ENCODE results near the gene STK33. TPM values are rescaled to one million over a fixed set of nuclear protein-coding genes. Genes with fewer than 3 reads are reported as not detected.
"Not testable (repeated sequence)": the region's sequence is repeated elsewhere in the genome, so short reads cannot be mapped to it uniquely, and the experiment has no call there.

The STK33 gene
- total RNA-seq, 2 donors from 2014 or later: 2.9 to 14.6 TPM

GRCh38 chr11:8477151-8477550 lies 116.9 kb downstream of the STK33 start:
- Histone ChIP-seq H3K9me3 (no peaks in the 10 kb centered on the region), H3K4me1 (replicated peaks) (no peaks in the 10 kb centered on the region), H3K27ac (no peak overlapping the region), H3K27me3 (replicated peaks; ENCODE audit: insufficient read depth) (no peaks in the 10 kb centered on the region), H3K36me3 (no peaks in the 10 kb centered on the region), H3K4me3 (no peak overlapping the region)
- WGBS: 98% methylated on average over 2 of the region's 2 CpGs
- TF ChIP-seq POLR2A (IDR thresholded peaks at IDR 0.05): no peak
- TF ChIP-seq POLR2AphosphoS5 (IDR thresholded peaks at IDR 0.05): no peak
- TF ChIP-seq CTCF (IDR thresholded peaks at IDR 0.05): no peak
- intact Hi-C loops (cut with DNase I): no loop called here
- no peak for DNase-seq (ENCODE audit: low spot score)

- H3K9me3 ChIP-seq; H3K4me1 ChIP-seq (replicated peaks); H3K4me3 ChIP-seq; H3K27ac ChIP-seq; H3K36me3 ChIP-seq; H3K27me3 ChIP-seq (replicated peaks; ENCODE audit: insufficient read depth); intact Hi-C loops (cut with DNase I); DNase-seq (ENCODE audit: low spot score): not testable (repeated sequence)
- 95% methylated on average over 5 of the region's 5 CpGs for WGBS
Observed at GRCh38 chr11:8467806-8468205, 126.2 kb downstream of the STK33 start.

- H3K4me1 ChIP-seq (replicated peaks); intact Hi-C loops (cut with DNase I); DNase-seq (ENCODE audit: low spot score); H3K9me3 ChIP-seq; H3K27me3 ChIP-seq (replicated peaks; ENCODE audit: insufficient read depth); H3K27ac ChIP-seq; H3K4me3 ChIP-seq; H3K36me3 ChIP-seq: not testable (repeated sequence)
- WGBS: 82% methylated on average over 4 of the region's 4 CpGs
Observed at GRCh38 chr11:8467356-8467755, 126.7 kb downstream of the STK33 start.

- H3K4me1 ChIP-seq (replicated peaks); H3K36me3 ChIP-seq; intact Hi-C loops (cut with DNase I); H3K4me3 ChIP-seq; H3K27me3 ChIP-seq (replicated peaks; ENCODE audit: insufficient read depth); H3K27ac ChIP-seq; DNase-seq (ENCODE audit: low spot score); H3K9me3 ChIP-seq: not testable (repeated sequence)
- WGBS: 88% methylated on average over 3 of the region's 3 CpGs
Observed at GRCh38 chr11:8466884-8467283, 127.1 kb downstream of the STK33 start.

- H3K27me3 ChIP-seq (replicated peaks; ENCODE audit: insufficient read depth): no peaks in the 10 kb centered on the region
- 96% methylated on average over 4 of the region's 4 CpGs for WGBS
Observed at GRCh38 chr11:8459711-8460399, 134.2 kb downstream of the STK33 start.

GRCh38 chr11:8442301-8442700 lies 151.7 kb downstream of the STK33 start:
- TF ChIP-seq CTCF (IDR thresholded peaks at IDR 0.05): no peak
- TF ChIP-seq POLR2A (IDR thresholded peaks at IDR 0.05): no peak
- TF ChIP-seq POLR2AphosphoS5 (IDR thresholded peaks at IDR 0.05): no peak
- intact Hi-C loops (cut with DNase I): no loop called here
- 55% methylated on average over 4 of the region's 4 CpGs for WGBS
- Histone ChIP-seq H3K4me3 (no peak overlapping the region), H3K27me3 (replicated peaks; ENCODE audit: insufficient read depth) (no peaks in the 10 kb centered on the region), H3K27ac (no peak overlapping the region), H3K36me3 (no peaks in the 10 kb centered on the region), H3K4me1 (replicated peaks) (no peaks in the 10 kb centered on the region), H3K9me3 (no peaks in the 10 kb centered on the region)
- DNase-seq (ENCODE audit: low spot score): no peak

More at GRCh38 chr11:8459711-8460399, 134.2 kb downstream of the STK33 start:
- Histone ChIP-seq H3K4me3 (no peak overlapping the region), H3K27ac (no peak overlapping the region), H3K36me3 (no peaks in the 10 kb centered on the region), H3K4me1 (replicated peaks) (no peaks in the 10 kb centered on the region), H3K9me3 (no peaks in the 10 kb centered on the region)
- TF ChIP-seq POLR2AphosphoS5 (IDR thresholded peaks at IDR 0.05) (no peak), POLR2A (IDR thresholded peaks at IDR 0.05) (no peak), CTCF (IDR thresholded peaks at IDR 0.05) (no peak)
- intact Hi-C loops (cut with DNase I): no loop called here
- no peak for DNase-seq (ENCODE audit: low spot score)

All from prostate gland (tissue), 2 donors.